GM12891 (cell line): ENCODE results near the gene TTC28.

ENCODE experiments used
- POLR2A ChIP-seq: IDR thresholded peaks from 2 replicates; pipeline ENCODE4 v1.6.1; 2011; ENCODE audit warnings: low read depth, low read length, control low read depth
- TAF1 ChIP-seq: IDR thresholded peaks from 2 replicates; pipeline ENCODE4 v1.6.1; 2011; ENCODE audit warnings: low read depth, low read length, control low read depth

DNA sequence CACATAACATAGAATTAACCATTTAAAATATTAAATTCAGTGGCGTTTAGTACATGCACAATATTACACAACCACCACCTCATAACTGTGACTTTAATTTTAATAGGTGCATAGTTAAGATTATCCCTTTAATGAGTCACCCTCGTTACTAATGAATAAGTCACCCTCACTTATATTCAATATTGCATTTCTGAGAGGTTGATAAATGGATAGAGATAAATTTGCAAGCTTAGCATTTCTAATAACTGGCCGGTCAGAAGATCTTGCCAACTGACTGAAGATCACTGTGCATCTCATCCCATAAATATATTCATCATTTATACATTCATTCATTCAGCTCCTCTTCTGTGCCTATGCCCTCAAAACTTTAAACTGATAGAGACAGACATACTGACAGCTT is 243.7 kb downstream of the TTC28 start:
- TF ChIP-seq TAF1, result no peak
- TF ChIP-seq POLR2A, result no peak
